ENCODE data around the gene KLF13. TPM values are rescaled to one million over a fixed set of nuclear protein-coding genes. Genes with fewer than 3 reads are reported as not detected.

Gene KLF13
- total RNA-seq, 1 donor = 13.8 TPM

- TF ChIP-seq, protein P1, sequence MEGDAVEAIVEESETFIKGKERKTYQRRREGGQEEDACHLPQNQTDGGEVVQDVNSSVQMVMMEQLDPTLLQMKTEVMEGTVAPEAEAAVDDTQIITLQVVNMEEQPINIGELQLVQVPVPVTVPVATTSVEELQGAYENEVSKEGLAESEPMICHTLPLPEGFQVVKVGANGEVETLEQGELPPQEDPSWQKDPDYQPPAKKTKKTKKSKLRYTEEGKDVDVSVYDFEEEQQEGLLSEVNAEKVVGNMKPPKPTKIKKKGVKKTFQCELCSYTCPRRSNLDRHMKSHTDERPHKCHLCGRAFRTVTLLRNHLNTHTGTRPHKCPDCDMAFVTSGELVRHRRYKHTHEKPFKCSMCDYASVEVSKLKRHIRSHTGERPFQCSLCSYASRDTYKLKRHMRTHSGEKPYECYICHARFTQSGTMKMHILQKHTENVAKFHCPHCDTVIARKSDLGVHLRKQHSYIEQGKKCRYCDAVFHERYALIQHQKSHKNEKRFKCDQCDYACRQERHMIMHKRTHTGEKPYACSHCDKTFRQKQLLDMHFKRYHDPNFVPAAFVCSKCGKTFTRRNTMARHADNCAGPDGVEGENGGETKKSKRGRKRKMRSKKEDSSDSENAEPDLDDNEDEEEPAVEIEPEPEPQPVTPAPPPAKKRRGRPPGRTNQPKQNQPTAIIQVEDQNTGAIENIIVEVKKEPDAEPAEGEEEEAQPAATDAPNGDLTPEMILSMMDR (IDR thresholded peaks at IDR 0.05; ENCODE audit: insufficient read depth, low read depth, low read length) = no peak
- H3K4me3 ChIP-seq (ENCODE audit: low read depth, low read length) = no peak overlapping the region
- no peak for DNase-seq (ENCODE audit: low read depth)
Measured at GRCh38 chr15:31384568-31384967, 57.9 kb downstream of the KLF13 start.

- DNase-seq (ENCODE audit: low read depth) = no peak
- TF ChIP-seq, protein P1 (IDR thresholded peaks at IDR 0.05; ENCODE audit: insufficient read depth, low read depth, low read length) = no peak
- H3K4me3 ChIP-seq (ENCODE audit: low read depth, low read length) = no peak overlapping the region
Measured at GRCh38 chr15:31385736-31386135, 59.1 kb downstream of the KLF13 start.

DNA sequence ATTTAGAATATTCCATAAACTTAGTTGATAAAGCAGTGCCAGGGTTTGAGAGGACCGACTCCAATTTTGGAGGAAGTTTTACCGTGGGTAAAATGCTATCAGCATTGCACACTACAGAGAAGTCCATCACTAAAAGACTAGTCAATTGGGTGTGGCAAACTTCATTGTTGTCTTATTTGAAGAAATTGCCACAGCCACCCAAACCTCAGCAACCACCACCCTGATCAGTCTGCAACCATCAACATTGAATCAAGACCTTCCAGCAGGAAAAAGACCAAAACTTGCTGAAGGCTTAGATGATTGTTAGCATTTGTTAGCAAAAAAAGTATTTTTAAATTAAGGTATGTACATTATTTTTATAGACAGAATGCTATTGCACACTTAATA lies 60.5 kb downstream of the KLF13 start:
- TF ChIP-seq, protein P1 (IDR thresholded peaks at IDR 0.05; ENCODE audit: insufficient read depth, low read depth, low read length) = no peak
- no peak for DNase-seq (ENCODE audit: low read depth)
- H3K4me3 ChIP-seq (ENCODE audit: low read depth, low read length) = no peak overlapping the region

GRCh38 chr15:31387479-31388118 lies 61.0 kb downstream of the KLF13 start:
- H3K4me3 ChIP-seq (ENCODE audit: low read depth, low read length) = no peak overlapping the region
- TF ChIP-seq, protein P1 (IDR thresholded peaks at IDR 0.05; ENCODE audit: insufficient read depth, low read depth, low read length) = no peak
- peak; percentile 77 for DNase-seq (ENCODE audit: low read depth)

GRCh38 chr15:31389576-31389975 lies 62.9 kb downstream of the KLF13 start:
- DNase-seq (ENCODE audit: low read depth) = no peak
- TF ChIP-seq, protein P1 (IDR thresholded peaks at IDR 0.05; ENCODE audit: insufficient read depth, low read depth, low read length) = no peak
- H3K4me3 ChIP-seq (ENCODE audit: low read depth, low read length) = no peak overlapping the region

DNA sequence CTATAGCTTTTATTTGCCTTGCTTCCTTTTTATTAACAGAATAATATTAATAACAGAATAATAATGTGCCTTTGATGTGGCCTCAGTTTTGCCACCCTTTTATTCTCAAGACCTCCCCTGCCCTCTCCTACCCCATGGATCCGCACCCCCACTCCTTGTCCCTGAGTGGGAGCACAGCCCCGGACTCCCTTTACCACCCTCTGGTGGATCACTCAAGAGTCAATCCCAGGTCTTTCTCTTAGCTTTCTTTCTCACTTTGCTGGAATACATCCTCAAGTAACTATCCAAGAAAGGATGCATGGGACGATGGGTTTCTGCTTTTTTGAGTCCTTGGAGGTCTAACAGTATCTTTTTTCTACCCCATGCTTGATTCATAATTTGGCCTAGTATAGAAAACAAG lies 63.4 kb downstream of the KLF13 start:
- no peak overlapping the region for H3K4me3 ChIP-seq (ENCODE audit: low read depth, low read length)
- TF ChIP-seq, protein P1 (IDR thresholded peaks at IDR 0.05; ENCODE audit: insufficient read depth, low read depth, low read length) = no peak
- no peak for DNase-seq (ENCODE audit: low read depth)
